ENCODE data around the gene LHX5.

DNA sequence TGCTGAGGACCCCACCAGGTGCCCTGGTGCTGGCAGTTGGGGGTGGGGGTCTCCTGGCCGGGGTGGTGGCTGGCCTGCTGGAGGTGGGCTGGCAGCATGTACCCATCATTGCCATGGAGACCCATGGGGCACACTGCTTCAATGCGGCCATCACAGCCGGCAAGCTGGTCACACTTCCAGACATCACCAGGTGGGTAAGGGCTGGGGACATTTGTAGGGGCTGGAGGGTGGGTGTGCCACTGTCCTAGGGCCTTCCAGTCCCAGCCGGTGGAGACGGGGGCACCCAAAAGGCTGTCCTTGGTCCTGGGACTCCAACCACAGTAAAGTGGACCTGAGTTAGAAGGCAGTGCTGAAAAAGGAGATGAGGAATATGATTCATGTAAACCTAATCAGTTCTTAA, 36.3 kb downstream of the LHX5 start:
- TF ChIP-seq, protein P1, sequence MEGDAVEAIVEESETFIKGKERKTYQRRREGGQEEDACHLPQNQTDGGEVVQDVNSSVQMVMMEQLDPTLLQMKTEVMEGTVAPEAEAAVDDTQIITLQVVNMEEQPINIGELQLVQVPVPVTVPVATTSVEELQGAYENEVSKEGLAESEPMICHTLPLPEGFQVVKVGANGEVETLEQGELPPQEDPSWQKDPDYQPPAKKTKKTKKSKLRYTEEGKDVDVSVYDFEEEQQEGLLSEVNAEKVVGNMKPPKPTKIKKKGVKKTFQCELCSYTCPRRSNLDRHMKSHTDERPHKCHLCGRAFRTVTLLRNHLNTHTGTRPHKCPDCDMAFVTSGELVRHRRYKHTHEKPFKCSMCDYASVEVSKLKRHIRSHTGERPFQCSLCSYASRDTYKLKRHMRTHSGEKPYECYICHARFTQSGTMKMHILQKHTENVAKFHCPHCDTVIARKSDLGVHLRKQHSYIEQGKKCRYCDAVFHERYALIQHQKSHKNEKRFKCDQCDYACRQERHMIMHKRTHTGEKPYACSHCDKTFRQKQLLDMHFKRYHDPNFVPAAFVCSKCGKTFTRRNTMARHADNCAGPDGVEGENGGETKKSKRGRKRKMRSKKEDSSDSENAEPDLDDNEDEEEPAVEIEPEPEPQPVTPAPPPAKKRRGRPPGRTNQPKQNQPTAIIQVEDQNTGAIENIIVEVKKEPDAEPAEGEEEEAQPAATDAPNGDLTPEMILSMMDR (IDR thresholded peaks at IDR 0.05) = no peak
- no peak for TF ChIP-seq POLR2A (IDR thresholded peaks at IDR 0.05)

All from transverse colon (tissue), 3 donors.